ENCODE data around the gene RAB40C.

RAB40C gene

DNA sequence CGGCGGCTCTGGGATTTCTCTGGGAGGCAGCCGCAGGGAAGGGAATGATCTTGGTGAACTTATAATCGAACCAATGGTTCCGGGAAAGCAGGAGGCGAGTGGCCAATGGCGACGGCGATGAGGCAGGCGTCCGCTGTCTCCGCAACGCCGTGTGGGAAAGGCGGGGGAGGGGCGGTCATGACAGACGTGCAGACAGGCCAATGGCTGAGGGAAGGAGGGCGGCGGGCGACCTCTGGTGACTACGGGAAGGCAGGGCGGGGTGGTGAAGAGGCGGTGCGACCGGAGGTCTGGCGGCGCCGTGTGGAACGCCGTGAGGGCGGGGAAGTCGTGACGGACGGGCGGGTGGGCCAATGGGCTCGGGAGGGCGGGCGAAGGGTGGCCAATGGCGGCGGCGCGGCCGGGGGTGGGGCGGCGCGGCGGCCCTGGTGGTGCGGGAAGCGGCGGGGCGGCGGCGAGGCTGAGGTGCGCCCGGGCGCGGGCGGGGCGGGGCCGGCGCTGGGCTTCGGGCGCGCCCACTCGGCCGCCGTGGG, at the start of gene RAB40C:
TSS of gene RAB40C (plus strand) at position 409 of the 530 bp plus-strand sequence. CDS start 226 bp downstream, outside the sequence.
- DNase-seq, result peak; percentile 97

DNA sequence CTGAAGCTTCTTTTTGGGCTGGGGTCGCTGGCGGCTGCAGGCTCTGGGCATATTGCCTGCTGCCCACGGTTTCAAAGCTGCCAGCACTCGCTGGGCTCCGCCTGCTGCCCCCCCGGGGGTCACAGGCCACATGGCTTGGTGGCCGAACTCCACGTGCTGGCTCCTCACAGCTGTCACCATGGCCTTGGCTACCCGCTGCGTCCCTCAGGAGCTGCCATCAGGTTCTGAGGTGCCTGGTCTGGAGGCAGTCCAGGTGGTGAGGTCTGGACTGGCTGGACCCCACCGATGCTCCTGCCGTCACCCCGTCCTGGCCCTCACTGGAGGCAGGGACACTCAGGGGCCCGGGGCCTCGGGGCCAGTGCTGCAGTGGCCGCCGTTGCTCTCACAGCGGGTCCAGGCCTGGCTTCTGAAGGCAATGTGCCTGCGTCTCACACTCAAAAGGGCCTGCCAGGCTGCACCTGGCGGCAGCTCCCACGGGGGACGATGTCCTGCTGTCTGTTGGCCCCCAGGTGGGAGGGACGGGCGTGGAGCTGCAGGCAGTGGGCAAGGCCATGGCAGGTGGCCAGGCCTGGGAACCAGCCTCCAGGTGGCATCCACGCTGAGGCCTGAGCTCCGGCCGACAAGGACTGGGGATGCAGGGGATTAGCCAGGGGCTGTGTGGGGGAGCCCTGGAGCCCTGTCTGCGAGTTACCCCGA, 49.1 kb upstream of the RAB40C start:
- DNase-seq, result no peak

- DNase-seq, result no peak
These were observed 46.3 kb upstream of the RAB40C start for GRCh38 chr16:543301-544164.

- no peak for DNase-seq
These were observed 45.3 kb upstream of the RAB40C start for GRCh38 chr16:544517-544916.

- peak; percentile 22 for DNase-seq
These were observed 42.7 kb upstream of the RAB40C start for GRCh38 chr16:546909-547770.

GRCh38 chr16:548586-548985, 41.3 kb upstream of the RAB40C start:
- no peak for DNase-seq

- DNase-seq, result no peak
These were observed 40.2 kb upstream of the RAB40C start for GRCh38 chr16:549544-550263.

- DNase-seq, result no peak
These were observed 38.7 kb upstream of the RAB40C start for GRCh38 chr16:551210-551609.

- DNase-seq, result no peak
These were observed 37.7 kb upstream of the RAB40C start for GRCh38 chr16:552171-552570.

DNA sequence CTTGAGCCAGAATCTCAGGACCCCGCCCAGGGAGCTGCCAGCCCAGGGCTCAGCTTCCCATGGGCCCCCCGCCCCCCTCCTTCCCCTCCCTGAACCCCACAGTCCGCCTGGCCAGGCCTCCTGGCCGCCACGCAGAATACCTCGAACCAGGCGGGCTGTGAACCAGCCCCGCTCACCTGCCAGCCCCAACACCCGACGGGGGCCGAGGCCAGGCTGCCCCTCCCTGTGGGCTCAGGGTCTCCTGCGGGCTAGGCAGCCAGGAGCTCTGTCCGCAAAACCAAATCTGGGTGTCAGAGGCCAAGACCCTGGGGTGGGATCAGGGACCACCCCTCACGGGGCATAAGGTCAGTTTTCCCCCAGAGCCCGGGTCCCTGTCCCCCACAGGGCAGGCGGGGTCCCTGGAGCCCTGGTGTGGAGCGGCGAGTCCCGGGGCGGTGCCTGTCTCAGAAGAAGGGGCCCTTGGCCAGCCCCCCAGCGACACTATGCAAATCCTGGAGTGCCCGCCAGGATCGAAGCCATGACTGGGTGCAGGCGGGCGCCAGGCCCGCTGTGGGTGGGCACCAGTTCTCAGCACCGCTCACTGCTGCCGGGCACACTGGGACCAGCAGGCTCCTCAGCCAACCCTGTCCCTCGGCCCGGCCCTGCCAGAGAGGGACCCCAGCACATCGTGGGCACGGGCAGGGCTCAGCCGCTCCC, 36.1 kb upstream of the RAB40C start:
- DNase-seq, result no peak

GRCh38 chr16:554297-554621, 35.6 kb upstream of the RAB40C start:
- no peak for DNase-seq

- no peak for DNase-seq
These were observed 35.1 kb upstream of the RAB40C start for GRCh38 chr16:554640-555365.

- DNase-seq, result no peak
These were observed 34.1 kb upstream of the RAB40C start for GRCh38 chr16:555528-556473.

DNA sequence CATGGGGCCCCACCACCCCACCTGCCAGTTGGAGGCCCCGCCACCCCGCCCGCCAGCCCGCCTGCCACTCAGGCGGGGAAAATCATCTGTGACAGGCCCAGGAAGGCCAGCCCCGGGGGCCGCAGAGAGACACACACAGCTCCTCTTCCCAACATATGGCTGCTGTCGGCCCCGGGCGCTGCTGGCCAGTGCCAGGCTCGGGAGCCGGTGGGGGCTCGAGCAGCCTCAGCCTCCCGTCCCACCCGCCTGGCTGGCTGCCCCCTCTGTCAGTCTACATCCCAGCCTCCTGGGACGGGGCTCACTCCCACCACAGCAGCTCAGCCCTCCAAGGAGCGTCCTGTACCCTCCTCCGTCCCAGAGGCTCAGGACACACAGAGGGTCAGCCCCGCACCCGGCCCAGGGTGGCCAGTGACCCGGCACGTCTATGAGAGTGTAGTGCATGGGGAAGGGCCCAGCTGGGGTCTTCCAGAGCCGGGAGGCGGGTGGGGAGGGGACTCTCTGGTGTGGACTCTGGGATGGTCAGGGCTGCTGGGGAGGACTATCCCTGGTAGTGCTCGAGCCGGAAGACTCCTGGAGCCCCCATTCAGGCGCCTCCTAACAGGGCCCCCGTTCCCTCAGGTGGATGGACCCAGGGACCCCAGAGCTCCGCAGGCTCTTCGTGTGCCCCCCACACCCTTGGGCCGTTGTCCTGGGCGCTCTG, 33.2 kb upstream of the RAB40C start:
- DNase-seq, result no peak

- DNase-seq, result no peak
These were observed 32.2 kb upstream of the RAB40C start for GRCh38 chr16:557463-558297.

DNA sequence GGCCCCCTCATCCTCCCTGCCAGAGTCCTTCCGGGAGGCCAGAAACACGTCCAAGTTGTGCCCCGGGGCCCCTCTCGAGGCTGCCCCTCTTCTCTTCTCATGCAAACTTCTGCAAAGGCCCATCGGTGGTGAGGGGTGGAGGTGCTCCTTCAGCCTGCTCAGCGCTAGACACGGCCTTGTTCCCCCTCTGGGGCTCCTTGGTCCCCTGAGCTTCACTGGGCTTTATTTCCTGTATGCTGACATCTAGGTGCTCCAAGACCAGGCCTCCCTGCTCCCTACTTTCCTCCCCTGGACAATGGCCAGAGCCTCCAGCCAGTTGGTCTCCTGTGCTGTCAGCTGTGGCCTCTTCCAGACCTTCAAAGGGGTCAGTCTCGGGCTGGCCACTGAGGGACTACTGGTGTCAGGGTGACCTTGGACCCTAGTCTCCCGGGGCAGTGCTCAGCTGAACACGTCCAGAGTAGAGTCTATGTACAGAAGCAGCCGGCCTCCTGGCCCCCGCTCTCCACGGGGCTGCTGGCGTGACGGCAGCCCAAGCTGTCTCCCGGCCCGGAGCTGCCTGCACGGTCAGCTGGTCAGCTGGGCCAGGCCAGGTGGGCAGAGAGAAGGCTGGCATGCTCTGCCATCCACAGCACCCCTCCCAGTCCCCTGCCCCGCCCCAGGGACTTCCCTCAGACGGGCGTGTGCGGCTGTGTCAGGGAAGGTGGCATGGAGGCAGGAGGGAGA, 31.4 kb upstream of the RAB40C start:
- no peak for DNase-seq

DNA sequence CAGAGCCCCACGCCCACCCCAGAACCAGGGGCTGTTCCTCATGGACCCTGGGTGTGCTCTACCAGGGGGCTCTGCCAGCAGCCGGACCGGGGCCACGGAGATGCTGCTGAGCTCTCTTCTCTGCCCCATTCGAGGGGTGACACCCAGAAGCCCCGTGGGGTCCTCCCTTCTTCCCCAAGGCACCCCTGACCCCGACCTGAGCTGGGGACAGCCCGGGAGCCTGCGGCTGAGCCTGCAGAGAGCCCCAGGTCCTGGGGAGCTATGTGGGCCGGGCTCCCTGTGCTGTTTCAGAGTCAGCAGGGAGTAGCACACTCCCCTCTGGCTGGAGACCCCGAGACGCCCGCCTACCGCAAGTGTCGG, 30.9 kb upstream of the RAB40C start:
- DNase-seq, result no peak
